Posterior cingulate gyrus (tissue), 11 donors: ENCODE results near the gene PAFAH2.
"Not testable (repeated sequence)": the region's sequence is repeated elsewhere in the genome, so short reads cannot be mapped to it uniquely, and the experiment has no call there.

Experiments
- DNase-seq, 10 donors: peaks; one replicate each; pipeline versions ENCODE4 v3.0.0 to v3.0.0-alpha.2; 2020 to 2021; ENCODE audit warnings: mixed read lengths in 3 of 10
- intact Hi-C: fragments of 100-400 bp; cut with DNase I; formaldehyde crosslinking; loops from one replicate; pipeline ENCODE4 v1.15.1; 2023

PAFAH2 gene

DNA sequence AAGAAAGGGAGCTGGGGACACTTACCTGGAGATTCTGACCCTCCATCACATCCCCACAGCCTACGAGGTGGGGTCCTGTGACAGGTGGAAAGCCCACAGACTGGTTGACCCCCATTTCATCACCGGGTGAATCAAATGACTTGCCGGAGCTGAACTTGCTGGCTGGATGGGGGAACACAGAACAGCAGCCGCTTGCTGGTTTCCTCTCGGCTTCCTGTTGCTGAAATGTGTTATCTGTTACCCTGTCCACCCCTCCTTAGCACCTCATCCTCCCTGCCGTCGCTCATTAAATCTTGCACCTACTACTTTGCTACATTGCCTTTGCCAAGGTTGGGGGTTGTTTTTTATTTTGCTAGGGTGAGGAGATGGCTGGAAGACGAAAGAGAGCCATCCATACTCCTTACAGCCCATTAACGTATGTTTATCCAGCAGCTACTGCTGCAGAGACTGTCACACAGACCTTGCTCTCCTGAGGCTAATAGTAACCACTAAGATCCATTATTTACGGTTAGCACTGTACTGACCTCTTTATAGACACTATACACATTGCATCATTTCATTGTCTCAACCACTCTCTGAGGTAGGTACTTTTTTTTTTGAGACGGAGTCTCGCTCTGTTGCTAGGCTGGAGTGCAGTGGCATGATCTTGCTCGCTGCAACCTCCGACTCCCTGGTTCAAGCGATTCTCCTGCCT, 7.0 kb downstream of the PAFAH2 start:
- intact Hi-C loops, result no loop called here
- DNase-seq, result peak in 1 of 10 donors; percentile 41

GRCh38 chr1:25990251-25990650, 7.6 kb downstream of the PAFAH2 start:
- DNase-seq, result no peak
- intact Hi-C loops, result no loop called here

DNA sequence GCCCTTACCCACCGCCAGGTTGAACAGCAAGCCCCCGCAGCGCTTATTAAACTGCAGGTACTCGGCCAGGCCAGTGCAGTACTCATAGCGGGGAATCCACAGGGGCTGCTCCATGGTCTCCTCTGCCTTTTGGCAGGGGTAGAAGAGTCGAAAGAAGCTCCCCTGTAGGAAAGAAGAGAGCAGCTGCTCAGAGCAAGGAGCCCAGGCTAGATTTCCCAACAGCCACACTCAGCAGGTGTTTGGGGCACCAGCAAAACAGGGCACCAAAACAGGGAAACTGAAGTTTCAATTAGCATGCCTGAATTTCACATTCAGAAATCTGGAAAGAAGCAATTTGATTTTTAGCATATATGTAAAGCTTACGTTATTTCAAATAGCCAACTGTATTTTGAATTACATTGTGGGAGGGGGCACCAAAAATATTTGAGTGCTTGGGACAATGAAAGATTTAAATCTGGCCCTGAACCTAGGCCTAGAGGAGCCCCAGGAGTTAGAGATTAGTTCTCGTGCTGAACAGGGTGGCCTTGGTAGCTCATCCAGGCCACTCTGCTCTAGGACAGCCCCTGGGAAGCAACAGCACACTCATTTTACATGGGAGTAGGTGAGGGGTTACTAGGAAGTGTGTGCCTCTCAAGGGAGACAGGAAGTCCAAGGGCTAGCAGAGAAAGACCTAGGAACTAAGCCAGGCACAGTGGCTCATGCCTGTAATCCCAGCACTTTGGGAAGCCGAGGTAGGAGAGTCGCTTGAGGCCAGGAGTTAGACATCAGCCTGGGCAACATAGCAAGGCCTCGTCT, 8.2 kb downstream of the PAFAH2 start:
- intact Hi-C loops, result no loop called here
- DNase-seq, result peak in 1 of 10 donors; percentile 37

DNA sequence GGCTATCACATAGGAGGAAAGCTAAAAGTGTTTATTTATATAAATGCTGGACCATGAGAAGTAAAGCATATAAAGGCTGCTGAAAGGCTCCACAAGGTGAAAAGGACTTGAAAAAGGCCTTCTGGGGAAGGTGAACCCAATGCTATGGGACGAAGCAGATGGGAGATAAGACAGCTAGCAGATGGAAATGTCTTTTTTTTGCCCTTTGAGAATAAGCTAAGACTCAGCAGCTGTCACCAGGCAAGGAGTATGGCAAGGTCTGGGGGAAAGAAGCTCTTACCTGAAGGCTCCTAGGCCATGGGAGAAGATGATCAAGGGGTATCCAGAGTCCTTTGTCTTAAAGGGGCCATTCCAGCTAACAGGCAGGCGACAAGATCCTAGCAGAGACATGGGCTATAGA, 9.9 kb downstream of the PAFAH2 start:
- DNase-seq, result no peak

GRCh38 chr1:25986773-25987172, 11.1 kb downstream of the PAFAH2 start:
- intact Hi-C loops, result not testable (repeated sequence)

More for the DNA sequence above, 9.9 kb downstream of the PAFAH2 start:
- intact Hi-C loops, result no loop called here

DNA sequence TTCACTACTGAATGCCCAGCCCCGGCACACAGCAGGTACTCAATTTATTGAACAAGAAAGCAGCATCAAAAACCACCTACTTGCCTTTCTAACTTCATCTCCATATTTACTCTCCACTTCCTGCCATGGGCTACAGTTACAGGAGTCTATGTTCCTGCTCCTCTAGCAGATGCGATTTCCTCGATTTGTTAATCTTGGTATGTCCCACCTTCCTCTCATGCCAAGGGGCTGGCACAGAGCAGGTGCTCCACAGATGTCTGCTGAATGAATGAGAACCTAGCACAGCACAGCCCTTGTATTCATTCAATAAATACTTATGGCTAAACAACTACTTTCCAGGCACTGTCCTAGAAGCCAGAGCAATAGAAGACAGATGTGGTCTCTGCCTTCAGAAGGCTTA, 12.2 kb downstream of the PAFAH2 start:
- DNase-seq, result no peak
- intact Hi-C loops, result no loop called here

More at GRCh38 chr1:25986773-25987172, 11.1 kb downstream of the PAFAH2 start:
- not testable (repeated sequence) for DNase-seq

- intact Hi-C loops, result no loop called here
- DNase-seq, result no peak
Measured at GRCh38 chr1:25985171-25985570, 12.7 kb downstream of the PAFAH2 start.

DNA sequence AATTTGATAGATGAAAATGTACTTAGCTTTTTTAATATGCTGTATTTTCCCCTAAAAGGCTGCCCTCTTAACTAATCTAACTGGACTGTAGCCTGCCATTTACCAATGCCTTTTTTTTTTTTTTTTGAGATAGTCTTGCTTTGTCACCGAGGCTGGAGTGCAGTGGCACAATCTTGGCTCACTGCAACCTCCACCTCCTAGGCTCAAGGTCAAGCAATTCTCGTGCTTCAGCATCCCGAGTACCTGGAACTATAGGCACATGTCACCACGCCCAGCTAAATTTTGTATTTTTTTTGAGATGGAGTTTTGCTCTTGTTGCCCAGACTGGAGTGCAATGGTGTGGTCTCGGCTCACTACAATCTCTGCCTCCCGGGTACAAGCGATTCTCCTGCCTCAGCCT, 18.7 kb downstream of the PAFAH2 start:
- peak in 1 of 10 donors; percentile 22 for DNase-seq
- intact Hi-C loops, result no loop called here

DNA sequence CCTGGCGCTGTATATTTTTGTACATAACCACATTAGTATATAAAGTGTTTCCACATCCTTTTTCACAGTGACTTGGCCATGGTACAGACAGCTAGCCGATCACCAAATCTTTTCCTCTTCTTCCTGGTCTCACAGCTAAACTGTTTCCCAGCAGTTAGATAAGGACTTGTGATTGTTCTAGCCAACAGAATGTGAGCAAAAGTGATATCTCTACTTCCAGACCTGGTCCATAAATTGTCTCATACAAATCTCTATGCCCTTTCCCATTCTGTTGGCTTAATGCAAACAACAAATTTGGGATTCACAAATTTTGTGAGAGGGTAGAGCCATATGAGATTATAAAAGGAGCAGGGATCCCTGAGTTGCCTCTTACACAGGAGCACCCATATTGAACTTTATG, 19.5 kb downstream of the PAFAH2 start:
- intact Hi-C loops, result no loop called here
- no peak for DNase-seq

- intact Hi-C loops, result no loop called here
- DNase-seq, result peak in 1 of 10 donors; percentile 32
Measured at GRCh38 chr1:25977801-25978200, 20.1 kb downstream of the PAFAH2 start.

GRCh38 chr1:25973610-25974321, 24.1 kb downstream of the PAFAH2 start:
- peak in 4 of 10 donors; percentile 23 to 80 (median 53) for DNase-seq
- intact Hi-C loops, result no loop called here

DNA sequence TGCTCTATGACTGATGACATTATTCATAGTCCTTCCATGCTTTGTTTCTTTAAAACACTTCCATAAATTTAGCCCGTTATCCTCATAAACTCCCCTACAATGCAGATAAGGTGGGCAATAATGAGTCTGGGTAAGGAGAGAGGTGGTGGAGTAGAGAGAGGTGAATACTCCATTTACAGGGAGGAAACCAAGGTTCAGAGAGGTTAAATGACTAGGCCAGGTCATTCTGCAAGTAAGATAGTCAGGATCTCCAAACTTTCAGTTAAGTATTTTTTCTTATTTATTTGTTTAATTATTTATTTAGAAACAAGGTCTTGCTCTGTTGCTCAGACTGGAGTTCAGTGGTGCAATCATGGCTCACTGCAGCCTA, 26.1 kb downstream of the PAFAH2 start:
- intact Hi-C loops, result no loop called here
- DNase-seq, result no peak

- peak in 1 of 10 donors; percentile 14 for DNase-seq
- intact Hi-C loops, result no loop called here
Measured at GRCh38 chr1:25971066-25971810, 26.6 kb downstream of the PAFAH2 start.

DNA sequence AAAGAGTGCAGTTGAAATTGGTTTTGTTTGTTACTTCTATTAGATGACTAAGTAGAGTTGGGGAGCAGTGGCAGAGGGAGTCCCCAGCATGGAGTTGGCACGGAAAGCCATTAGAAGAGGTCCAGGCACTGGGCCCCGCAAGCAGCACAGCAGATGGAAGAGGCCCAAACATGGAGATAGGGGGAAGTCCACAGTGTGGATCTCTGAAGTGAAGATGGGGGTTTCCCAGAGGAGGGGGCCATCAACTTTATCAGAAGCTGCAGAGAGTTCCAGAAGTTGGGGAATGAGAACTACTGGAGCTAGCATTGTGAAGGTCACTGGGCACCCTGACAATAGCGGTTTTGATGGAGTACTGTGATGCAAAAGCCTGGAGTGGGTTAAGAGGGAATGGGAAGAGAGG, 30.6 kb downstream of the PAFAH2 start:
- intact Hi-C loops, result no loop called here
- DNase-seq, result peak in 1 of 10 donors; percentile 20

DNA sequence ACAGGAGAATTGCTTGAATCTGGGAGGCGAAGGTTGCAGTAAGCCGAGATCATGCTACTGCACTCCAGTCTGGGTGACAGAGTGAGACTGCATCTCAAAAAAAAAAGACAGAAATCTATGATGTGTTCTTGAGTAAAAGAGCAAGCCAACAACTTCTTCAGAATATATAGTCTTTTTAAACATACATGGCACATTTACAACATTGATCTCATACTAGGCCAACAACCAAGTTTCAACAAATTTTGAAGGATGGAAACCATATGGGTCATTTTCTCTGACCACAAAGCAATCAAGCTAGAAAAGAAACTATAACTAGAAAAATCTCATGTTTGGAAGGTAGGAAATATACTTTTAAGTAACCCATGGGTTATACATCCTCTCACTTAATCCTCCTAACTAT, 38.3 kb downstream of the PAFAH2 start:
- no peak for DNase-seq
- intact Hi-C loops, result no loop called here

- DNase-seq, result peak in 1 of 10 donors; percentile 38
- intact Hi-C loops, result no loop called here
Measured at GRCh38 chr1:25958465-25958864, 39.4 kb downstream of the PAFAH2 start.

DNA sequence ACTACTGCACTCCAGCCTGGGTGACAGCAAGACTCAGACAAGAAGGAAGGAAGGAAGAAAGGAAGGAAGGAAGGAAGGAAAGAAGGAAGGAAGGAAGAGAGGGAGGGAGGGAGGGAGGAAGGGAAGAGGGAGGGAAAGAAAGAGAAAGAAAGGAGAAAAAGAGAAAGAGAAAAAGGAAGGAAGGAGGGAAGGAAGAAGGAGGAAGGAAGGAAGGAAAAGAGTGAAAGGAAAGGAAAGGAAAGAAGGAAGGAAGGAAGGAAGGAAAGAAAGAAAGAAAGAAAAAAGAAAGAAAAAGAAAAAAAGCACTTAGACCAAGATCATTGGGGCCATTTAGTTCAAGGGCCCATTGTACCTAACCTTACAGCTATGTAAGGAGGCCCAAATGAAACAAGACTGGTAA, 42.3 kb downstream of the PAFAH2 start:
- intact Hi-C loops, result no loop called here
- no peak for DNase-seq

DNA sequence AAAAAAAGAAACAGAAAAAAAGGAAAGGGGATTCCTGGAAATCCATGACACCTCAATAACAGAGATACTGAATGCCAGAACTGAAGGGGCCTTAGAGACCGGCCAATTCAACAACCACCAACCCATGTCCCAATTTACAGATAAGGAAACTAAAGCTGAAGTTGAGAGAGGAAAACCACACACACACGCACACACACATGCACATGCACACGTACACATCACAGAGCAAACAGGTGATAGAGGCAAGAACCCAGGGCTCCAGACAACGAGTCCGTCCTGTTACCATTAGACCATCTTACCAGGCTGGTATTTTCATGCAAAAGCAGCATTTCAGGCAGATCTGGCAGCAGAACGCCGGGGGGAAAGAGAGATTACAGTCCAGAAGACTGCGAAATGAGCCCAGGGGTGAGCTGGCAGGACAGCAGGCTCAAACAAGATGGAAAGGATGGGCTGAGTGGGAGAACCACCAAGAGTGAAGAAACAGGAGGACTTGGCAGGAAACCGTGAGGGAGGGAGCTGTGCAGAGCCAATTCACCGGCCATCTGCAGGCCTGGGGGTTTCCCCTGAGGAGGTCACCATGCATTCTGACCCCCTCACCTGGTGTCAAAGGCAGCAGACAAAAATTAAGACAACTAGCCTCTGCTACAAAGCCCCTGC, 43.5 kb downstream of the PAFAH2 start:
- peak in 1 of 10 donors; percentile 88 for DNase-seq
- intact Hi-C loops, result no loop called here

DNA sequence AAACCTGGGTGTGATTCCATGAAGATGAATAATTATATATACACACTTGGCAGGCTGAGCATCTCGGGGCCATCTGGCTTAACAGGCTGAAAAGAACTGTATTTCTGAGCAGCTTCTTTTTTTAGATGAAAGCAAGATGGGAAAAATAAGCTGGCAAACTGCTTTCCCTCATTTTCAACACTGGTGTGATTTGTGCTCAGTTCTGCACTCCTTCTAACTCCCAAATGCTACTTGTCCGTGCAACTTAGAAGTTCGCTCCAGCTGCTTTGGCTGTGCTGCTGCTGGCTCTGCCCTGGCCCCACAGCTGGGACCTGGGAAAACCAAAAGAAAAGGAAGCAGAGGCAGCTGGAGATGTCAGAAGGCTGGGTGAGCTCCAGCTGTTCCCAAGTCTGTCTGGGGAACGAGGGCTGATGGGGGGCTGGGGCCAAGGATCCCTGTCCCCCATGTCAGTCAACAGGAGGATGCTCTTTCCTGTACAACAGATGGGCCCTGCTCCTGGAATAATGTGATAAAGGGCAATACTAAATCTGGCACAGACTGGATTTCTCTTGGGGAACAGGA, 44.9 kb downstream of the PAFAH2 start:
- intact Hi-C loops, result no loop called here
- DNase-seq, result peak in 7 of 10 donors; percentile 20 to 86 (median 54)

GRCh38 chr1:25948641-25949040, 49.2 kb downstream of the PAFAH2 start:
- intact Hi-C loops, result no loop called here
- no peak for DNase-seq
